HEK293 (cell line): ENCODE data around the gene MAPKAPK3.

ENCODE experiments used
- FEZF1 ChIP-seq: fragments of 450-650 bp; formaldehyde crosslinking; IDR thresholded peaks from 2 replicates; pipeline ENCODE4 v1.5.1; 2016; ENCODE audit warnings: missing biosample characterization, missing genetic modification characterization
- GFI1B ChIP-seq: fragments of 450-650 bp; formaldehyde crosslinking; IDR thresholded peaks from 2 replicates; pipeline ENCODE4 v1.5.1; 2016; ENCODE audit warnings: missing biosample characterization, missing genetic modification characterization
- KLF8 ChIP-seq: fragments of 450-650 bp; formaldehyde crosslinking; IDR thresholded peaks from 2 replicates; pipeline ENCODE4 v1.5.1; 2016; ENCODE audit warnings: missing biosample characterization, missing genetic modification characterization
- OSR2 ChIP-seq: fragments of 450-650 bp; formaldehyde crosslinking; IDR thresholded peaks from 2 replicates; pipeline ENCODE4 v1.5.1; 2016; ENCODE audit warnings: missing biosample characterization, missing genetic modification characterization
- PRDM10 ChIP-seq: fragments of 450-650 bp; formaldehyde crosslinking; IDR thresholded peaks from 2 replicates; pipeline ENCODE4 v1.5.1; 2016; ENCODE audit warnings: missing biosample characterization, missing genetic modification characterization
- SCRT2 ChIP-seq: fragments of 450-650 bp; formaldehyde crosslinking; IDR thresholded peaks from 2 replicates; pipeline ENCODE4 v1.5.1; 2016; ENCODE audit warnings: missing biosample characterization, missing genetic modification characterization
- SP7 ChIP-seq: fragments of 450-650 bp; formaldehyde crosslinking; IDR thresholded peaks from 2 replicates; pipeline ENCODE4 v1.5.1; 2016; ENCODE audit warnings: missing biosample characterization, missing genetic modification characterization
- ZBTB6 ChIP-seq: fragments of 450-650 bp; formaldehyde crosslinking; IDR thresholded peaks from 2 replicates; pipeline ENCODE4 v1.5.1; 2017; ENCODE audit warnings: missing biosample characterization, missing genetic modification characterization
- ZNF138 ChIP-seq: fragments of 450-650 bp; formaldehyde crosslinking; IDR thresholded peaks from 2 replicates; pipeline ENCODE4 v1.5.1; 2016; ENCODE audit warnings: missing biosample characterization, missing genetic modification characterization, borderline replicate concordance
- ZNF214 ChIP-seq: fragments of 450-650 bp; formaldehyde crosslinking; IDR thresholded peaks from 2 replicates; pipeline ENCODE4 v1.5.1; 2017; ENCODE audit warnings: missing biosample characterization, mild to moderate bottlenecking, missing genetic modification characterization, borderline replicate concordance
- ZNF239 ChIP-seq: fragments of 450-650 bp; formaldehyde crosslinking; IDR thresholded peaks from 2 replicates; pipeline ENCODE4 v1.5.1; 2016; ENCODE audit warnings: missing biosample characterization, missing genetic modification characterization
- ZNF366 ChIP-seq: fragments of 450-650 bp; formaldehyde crosslinking; conservative IDR thresholded peaks from 2 replicates; pipeline ENCODE4 v1.5.1; 2016; ENCODE audit warnings: missing biosample characterization, missing genetic modification characterization
- ZNF398 ChIP-seq: fragments of 450-650 bp; formaldehyde crosslinking; IDR thresholded peaks from 2 replicates; pipeline ENCODE4 v1.5.1; 2017; ENCODE audit warnings: missing biosample characterization, missing genetic modification characterization
- ZNF426 ChIP-seq: fragments of 450-650 bp; formaldehyde crosslinking; IDR thresholded peaks from 2 replicates; pipeline ENCODE4 v1.5.1; 2017; ENCODE audit warnings: missing biosample characterization, missing genetic modification characterization, mild to moderate bottlenecking, inconsistent platforms, moderate library complexity
- ZNF473 ChIP-seq: fragments of 450-650 bp; formaldehyde crosslinking; IDR thresholded peaks from 2 replicates; pipeline ENCODE4 v1.5.1; 2017; ENCODE audit warnings: missing biosample characterization, missing genetic modification characterization
- ZNF629 ChIP-seq: fragments of 450-650 bp; formaldehyde crosslinking; IDR thresholded peaks from 2 replicates; pipeline ENCODE4 v1.5.1; 2017; ENCODE audit warnings: missing biosample characterization, missing genetic modification characterization
- ZNF654 ChIP-seq: fragments of 450-650 bp; formaldehyde crosslinking; IDR thresholded peaks from 2 replicates; pipeline ENCODE4 v1.5.1; 2016; ENCODE audit warnings: low read depth, missing biosample characterization, missing genetic modification characterization
- TF ChIP-seq, protein P1 (sequence below): fragments of 450-650 bp; formaldehyde crosslinking; IDR thresholded peaks from 2 replicates; pipeline ENCODE4 v1.5.1; 2017; ENCODE audit warnings: missing biosample characterization, missing genetic modification characterization
- TF ChIP-seq, protein P2 (sequence below): fragments of 450-650 bp; formaldehyde crosslinking; IDR thresholded peaks from 2 replicates; pipeline ENCODE4 v1.5.1; 2017; ENCODE audit warnings: missing biosample characterization, missing genetic modification characterization

Gene MAPKAPK3

DNA sequence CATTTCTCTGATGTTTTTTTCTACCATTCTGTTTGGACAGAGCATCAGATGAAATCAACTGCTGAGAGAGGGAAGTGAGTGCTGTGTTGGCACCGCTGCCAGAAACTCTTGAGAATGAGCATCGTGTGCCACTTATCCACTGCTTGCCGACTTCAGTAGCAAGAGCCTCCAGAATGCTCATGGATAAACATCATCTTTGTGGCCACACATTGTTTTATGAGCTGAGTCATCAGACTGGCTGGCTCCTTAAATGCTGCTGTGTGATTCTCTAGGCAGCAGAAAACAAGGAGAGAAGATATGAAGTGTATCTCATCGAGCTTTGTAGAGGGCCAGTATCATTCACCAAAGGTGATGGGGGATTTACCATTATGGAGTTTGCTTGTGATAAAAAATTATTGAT is 54.4 kb downstream of the MAPKAPK3 start (continued):
- TF ChIP-seq KLF8 (tag by site-specific recombination) (peak; percentile 47; the same call in 1 of the 2 replicates), SCRT2 (tag by site-specific recombination) (0 out of 2 replicates have a peak, but pooled peaks have one; percentile 21), GFI1B (tag by site-specific recombination) (no peak), ZBTB6 (peak; percentile 92), ZNF398 (tag by site-specific recombination) (peak; percentile 44; the same call in 1 of the 2 replicates), SP7 (peak; percentile 75), FEZF1 (peak; percentile 100), PRDM10 (tag by site-specific recombination) (peak; percentile 50), ZNF629 (tag by site-specific recombination) (peak; percentile 62), ZNF366 (tag by site-specific recombination) (peak; percentile 70), OSR2 (tag by site-specific recombination) (peak; percentile 99), ZNF138 (no peak), ZNF239 (tag by site-specific recombination) (no peak), ZNF426 (tag by site-specific recombination) (no peak), ZNF473 (tag by site-specific recombination) (no peak), ZNF214 (tag by site-specific recombination) (no peak), ZNF654 (no peak)
- TF ChIP-seq, protein P1, sequence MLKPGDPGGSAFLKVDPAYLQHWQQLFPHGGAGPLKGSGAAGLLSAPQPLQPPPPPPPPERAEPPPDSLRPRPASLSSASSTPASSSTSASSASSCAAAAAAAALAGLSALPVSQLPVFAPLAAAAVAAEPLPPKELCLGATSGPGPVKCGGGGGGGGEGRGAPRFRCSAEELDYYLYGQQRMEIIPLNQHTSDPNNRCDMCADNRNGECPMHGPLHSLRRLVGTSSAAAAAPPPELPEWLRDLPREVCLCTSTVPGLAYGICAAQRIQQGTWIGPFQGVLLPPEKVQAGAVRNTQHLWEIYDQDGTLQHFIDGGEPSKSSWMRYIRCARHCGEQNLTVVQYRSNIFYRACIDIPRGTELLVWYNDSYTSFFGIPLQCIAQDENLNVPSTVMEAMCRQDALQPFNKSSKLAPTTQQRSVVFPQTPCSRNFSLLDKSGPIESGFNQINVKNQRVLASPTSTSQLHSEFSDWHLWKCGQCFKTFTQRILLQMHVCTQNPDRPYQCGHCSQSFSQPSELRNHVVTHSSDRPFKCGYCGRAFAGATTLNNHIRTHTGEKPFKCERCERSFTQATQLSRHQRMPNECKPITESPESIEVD = peak; percentile 35; the same call in 1 of the 2 replicates
- TF ChIP-seq, protein P2, sequence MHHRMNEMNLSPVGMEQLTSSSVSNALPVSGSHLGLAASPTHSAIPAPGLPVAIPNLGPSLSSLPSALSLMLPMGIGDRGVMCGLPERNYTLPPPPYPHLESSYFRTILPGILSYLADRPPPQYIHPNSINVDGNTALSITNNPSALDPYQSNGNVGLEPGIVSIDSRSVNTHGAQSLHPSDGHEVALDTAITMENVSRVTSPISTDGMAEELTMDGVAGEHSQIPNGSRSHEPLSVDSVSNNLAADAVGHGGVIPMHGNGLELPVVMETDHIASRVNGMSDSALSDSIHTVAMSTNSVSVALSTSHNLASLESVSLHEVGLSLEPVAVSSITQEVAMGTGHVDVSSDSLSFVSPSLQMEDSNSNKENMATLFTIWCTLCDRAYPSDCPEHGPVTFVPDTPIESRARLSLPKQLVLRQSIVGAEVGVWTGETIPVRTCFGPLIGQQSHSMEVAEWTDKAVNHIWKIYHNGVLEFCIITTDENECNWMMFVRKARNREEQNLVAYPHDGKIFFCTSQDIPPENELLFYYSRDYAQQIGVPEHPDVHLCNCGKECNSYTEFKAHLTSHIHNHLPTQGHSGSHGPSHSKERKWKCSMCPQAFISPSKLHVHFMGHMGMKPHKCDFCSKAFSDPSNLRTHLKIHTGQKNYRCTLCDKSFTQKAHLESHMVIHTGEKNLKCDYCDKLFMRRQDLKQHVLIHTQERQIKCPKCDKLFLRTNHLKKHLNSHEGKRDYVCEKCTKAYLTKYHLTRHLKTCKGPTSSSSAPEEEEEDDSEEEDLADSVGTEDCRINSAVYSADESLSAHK (tag by site-specific recombination) = no peak
